ENCODE measurements around the gene DTD2.
"Not testable (repeated sequence)": the region's sequence is repeated elsewhere in the genome, so short reads cannot be mapped to it uniquely, and the experiment has no call there.

DTD2 gene

DNA sequence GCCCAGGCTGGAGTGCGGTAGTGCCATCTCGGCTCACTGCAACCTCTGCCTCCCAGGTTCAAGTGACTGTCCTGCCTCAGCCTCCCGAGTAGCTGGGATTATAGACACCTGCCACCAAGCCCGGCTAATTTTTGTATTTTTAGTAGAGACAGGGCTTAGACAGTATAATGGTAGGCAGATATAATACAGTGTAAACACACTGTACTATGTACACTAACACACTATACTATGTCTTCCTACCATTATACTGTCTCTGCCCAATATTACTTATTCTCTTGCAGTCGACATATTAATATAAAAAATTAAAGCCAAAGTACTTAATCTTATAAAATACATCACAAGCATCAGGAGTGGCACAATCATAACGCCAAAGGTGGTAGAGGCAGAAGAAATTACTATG, 15.0 kb downstream of the DTD2 start:
- in situ Hi-C loops (cut with HindIII; ENCODE audit: low sequenced_read_pairs), result no loop called here

DNA sequence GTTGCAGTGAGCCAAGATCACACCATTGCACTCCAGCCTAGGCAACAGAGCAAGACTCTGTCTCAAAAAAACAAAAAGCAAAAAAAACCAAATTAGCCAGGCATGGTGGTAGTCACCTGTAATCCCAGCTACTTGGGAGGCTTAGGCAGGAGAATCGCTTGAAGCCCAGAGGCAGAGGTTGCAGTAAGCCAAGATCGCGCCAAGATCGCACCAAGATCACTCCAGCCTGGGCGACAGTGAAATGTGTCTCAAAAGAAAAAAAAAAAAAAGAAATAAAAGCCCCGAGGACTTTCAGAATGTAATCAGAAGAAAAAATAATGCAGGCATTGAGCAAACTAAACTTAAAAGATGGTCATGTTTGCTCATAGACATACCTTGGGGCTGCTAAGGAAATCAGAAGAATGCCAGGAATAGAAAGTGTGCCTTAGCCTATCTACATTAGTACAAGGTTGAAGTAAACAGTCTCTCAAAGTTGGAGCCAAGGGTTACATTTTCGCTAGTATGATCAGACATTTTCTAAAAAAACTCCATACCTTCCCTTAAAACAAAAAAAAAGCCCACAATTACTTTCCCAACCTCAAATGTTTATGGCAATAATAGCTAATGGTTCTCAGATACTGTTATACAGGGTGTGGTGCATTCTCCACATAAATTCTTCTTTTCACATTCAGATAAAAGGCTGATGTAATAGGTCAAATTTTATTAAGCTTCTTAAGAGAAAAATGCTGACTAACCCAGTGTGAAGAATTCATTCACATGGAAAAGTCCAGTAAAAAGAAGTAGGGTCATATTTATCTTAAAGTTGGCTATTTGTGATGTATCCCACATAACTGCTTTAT, 15.8 kb downstream of the DTD2 start:
- in situ Hi-C loops (cut with HindIII; ENCODE audit: low sequenced_read_pairs), result no loop called here

DNA sequence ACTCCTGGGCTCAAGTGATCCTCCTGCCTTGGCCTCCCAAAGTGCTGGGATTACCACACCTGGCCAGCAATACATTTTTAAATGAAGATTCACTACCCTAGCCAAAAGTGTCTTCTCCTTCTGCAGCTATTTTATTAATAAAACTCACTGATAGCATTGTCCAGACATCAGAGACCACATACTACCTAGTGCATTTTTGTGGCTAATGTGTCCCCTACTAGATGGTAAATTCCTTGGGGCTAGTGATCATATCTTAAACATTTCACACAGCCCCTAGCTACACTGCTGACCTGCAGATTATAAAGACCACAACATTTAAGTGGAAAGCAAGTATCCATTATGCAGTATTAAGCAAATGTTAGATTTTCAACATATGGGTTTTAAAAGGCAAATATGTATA, 17.0 kb downstream of the DTD2 start:
- in situ Hi-C loops (cut with HindIII; ENCODE audit: low sequenced_read_pairs), result no loop called here

DNA sequence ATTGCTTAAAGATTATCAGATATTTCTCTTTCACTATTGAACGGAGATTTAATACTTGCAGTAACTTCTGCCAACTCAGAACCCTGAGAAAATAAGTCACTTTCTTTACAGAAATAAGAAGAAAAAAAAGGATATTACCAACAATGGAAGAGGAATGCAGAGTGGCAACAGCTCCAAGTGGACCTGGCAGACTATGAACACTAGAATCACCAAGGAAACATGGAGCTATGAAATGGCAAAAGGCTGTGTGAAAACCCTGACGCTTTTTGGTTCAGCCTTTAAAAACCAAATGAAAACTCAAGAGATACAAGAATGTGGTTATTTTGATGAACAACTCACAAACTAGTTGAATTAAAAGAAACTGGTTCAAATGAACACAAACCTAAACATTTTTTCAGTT, 17.7 kb downstream of the DTD2 start:
- in situ Hi-C loops (cut with HindIII; ENCODE audit: low sequenced_read_pairs), result no loop called here

DNA sequence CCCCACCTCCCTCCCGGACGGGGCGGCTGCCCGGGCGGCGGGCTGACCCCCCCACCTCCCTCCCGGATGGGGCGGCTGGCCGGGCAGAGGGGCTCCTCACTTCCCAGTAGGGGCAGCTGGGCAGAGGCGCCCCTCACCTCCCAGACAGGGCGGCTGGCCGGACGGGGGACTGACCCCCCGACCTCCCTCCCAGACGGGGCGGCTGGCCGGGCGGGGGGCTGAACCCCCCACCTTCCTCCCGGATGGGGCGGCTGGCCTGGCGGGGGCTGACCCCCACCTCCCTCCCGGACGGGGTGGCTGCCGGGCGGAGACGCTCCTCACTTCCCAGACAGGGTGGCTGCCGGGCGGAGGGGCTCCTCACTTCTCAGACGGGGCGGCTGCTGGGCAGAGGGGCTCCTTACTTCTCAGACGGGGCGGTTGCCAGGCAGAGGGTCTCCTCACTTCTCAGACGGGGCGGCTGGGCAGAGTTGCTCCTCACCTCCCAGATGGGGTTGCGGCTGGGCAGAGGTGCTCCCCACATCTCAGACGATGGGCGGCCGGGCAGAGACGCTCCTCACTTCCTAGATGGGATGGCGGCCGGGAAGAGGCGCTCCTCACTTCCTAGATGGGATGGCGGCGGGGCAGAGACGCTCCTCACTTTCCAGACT, 20.1 kb downstream of the DTD2 start:
- in situ Hi-C loops (cut with HindIII; ENCODE audit: low sequenced_read_pairs), result not testable (repeated sequence)

DNA sequence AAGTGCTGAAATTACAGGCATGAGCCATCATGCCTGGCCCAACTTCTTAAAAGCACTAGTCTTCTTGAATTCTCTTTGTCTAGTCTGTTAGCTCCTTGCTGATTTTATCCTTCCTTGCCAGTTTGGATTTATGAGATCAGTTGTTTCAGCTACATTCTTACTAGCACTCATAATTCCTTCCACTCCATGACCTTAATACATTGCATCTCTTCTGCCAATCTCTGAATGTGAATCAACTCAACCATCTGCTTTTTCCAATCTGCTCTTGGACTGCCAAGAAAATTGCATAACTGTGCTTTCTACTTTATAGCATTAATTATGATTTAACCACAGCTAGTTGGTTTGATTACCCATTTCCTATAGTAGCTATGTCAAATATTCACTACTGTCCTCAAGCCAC, 22.0 kb downstream of the DTD2 start:
- in situ Hi-C loops (cut with HindIII; ENCODE audit: low sequenced_read_pairs), result no loop called here

DNA sequence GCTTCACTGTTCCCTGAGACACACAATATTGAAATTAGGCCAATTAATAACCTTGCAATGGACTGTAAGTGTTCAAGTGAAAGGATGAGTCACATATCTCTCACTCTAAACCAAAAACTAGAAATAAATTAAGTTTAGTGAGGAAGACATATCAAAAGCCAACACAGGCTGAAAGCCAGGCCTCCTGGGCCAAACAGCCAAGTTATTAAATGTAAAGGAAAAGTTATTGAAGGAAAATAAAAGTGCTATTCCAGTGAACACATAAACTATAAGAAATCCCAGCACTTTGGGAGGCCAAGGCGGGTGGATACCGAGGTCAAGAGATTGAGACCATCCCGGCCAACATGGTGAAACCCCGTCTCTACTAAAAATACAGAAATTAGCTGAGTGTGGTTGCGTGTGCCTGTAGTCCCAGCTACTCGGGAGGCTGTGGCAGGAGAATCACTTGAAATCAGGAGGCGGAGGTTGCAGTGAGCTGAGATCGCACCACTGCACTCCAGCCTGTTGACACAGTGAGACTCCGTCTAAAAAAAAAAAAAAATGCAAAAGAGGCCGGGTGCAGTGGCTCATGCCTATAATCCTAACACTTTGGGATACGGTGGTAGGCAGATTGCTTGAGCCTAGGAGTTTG, 26.6 kb downstream of the DTD2 start:
- in situ Hi-C loops (cut with HindIII; ENCODE audit: low sequenced_read_pairs), result no loop called here

DNA sequence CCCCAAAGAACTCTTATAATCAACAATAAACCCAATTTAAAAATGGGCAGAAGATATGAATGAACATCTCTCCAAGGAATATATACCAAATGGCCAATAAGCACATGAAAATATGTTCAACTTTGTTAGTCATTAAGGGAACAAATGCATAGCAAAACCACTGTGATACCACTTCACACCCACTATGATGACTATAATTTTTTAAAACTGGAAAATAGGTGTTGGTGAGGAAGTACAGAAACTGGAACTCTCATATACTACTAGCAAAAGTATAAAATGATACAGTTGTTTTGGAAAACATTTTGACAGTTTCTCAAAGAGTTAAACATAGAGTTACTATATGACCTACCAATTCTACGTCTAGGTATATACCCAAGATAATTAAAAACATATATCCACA, 27.5 kb downstream of the DTD2 start:
- in situ Hi-C loops (cut with HindIII; ENCODE audit: low sequenced_read_pairs), result no loop called here

DNA sequence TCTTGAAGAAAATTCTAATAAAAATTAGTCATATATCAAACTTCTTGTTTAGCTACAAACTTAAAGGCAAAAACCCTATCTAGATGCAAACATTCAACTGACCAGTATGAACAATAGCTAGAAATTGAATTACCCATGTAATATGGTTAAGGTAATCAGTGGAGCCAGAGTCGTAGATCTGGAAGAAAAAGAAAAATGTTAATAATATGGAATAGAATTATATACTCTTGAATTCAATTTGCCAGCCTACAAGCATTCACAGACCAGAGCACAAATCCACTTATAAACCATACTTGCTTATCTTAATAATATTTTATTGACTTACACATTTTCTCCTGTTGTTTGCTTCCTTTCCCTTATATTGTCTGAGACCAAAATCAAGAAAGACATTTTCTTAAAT, 29.3 kb downstream of the DTD2 start:
- in situ Hi-C loops (cut with HindIII; ENCODE audit: low sequenced_read_pairs), result no loop called here

DNA sequence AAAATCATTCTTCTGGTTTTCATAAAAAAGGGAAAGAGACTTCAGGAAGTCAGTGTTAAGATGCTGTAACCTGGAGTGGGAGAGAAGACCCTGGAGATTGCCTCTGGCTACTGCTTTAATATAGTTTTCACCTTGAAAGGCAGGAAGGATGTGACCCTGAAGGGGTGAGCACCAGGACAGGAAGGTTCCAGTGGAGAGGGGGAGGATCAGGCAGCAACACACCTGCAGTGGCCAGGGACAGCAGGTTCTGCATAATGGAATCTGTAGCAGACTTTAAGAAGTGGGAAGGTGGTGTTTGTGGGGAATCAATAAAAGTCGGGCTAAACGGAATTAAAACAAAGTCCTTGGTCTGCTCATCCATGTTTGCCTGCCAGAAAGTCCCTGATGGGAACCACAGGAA, 30.6 kb downstream of the DTD2 start:
- in situ Hi-C loops (cut with HindIII; ENCODE audit: low sequenced_read_pairs), result no loop called here

DNA sequence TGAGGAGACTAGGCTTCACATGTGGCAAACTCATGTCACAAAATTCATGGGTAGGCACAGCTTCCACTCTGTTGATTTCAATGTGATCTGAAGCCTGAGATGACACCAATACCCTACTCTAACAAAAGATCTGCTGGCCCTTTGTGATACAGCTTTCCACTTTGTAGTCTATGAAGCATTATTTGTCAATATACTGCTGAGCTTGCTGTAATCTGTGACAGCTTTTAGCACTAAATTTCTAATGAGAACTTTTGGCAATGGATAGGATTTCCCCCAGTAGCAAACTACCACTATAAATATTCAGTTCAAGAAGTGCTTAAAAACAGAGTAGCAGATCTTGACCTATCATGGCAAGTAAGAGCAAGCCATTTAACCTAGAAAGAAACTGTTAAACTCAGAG, 31.4 kb downstream of the DTD2 start:
- in situ Hi-C loops (cut with HindIII; ENCODE audit: low sequenced_read_pairs), result no loop called here

DNA sequence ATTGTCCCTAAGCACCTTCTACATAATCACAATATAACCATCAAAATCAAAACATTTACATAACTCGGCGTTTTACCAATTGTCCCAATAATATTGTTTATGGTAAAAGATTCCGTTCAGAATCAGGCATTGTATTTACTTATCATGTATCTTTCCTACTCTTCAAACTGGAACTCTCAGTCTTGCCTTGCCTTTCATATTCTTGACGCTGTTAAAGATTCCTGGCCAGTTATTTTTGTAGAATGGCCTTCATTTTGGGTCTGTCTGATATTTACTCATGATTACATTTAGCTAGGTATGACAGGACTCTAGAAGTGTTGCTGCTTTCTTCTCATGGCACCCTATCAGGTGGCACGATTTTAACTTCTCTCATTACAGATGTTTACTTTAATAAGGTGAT, 36.1 kb downstream of the DTD2 start:
- in situ Hi-C loops (cut with HindIII; ENCODE audit: low sequenced_read_pairs), result no loop called here

DNA sequence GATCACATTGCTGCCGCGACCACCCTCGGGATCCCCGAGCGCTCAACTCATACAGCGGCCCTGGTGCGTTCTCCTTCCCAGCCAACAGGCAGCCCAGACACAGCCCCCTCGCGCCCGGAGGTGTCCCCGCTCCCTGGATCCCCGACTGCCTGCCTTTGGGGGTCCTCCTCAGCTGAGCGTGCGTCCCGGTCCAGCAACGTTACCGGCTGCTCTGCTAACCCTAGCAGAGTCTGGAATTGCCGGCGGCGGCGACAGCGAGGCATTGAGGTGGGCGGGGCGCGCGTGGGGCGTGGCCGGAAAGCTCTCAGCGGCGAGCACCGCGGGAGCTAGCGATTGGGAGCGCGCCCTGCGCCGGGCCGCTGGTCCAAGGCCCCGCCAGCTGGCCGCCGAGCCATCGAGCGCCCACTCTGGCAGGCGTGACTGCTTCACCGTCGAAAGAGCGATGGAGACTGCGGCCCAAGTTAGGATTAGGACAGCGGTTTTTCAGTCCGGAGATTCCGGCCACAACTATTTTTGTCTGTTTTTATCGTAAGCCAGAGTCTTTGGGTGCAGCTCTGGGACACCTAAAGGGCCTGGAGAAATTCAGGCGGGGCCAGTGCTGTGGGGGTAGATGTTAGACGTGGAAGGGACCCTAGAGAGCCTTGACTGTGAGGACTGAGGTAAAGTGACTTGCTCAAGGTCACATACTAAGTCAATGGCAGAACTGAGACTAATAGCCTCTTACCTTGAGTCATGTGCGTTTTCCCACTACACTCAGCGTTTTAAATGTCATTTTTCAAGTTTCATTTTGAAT, 36.8 kb downstream of the DTD2 start, which contains the start of gene HEATR5A:
Gene HEATR5A, minus strand, starts transcription at position 232 of the 793 bp plus-strand sequence. CDS start 17,575 bp downstream, outside the sequence.
- in situ Hi-C loops (cut with HindIII; ENCODE audit: low sequenced_read_pairs), result no loop called here

DNA sequence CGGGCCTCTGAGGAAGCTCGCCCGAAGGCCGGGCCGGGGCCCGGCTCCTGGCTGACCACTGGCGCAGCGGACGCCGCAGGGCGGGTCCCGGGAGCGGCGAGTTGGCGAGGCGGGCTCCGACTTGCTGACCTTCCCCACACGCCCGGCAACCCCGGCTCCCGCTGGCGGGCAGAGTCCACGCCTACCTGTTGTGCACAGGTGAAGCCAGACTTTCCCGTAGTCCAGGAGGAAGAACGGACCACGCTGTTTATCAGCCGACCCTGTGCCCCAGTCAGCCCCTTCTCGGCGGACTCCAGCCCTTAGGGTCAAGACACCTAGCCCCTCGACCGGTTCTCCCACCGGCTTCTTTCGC, 37.4 kb downstream of the DTD2 start:
- in situ Hi-C loops (cut with HindIII; ENCODE audit: low sequenced_read_pairs), result no loop called here

DNA sequence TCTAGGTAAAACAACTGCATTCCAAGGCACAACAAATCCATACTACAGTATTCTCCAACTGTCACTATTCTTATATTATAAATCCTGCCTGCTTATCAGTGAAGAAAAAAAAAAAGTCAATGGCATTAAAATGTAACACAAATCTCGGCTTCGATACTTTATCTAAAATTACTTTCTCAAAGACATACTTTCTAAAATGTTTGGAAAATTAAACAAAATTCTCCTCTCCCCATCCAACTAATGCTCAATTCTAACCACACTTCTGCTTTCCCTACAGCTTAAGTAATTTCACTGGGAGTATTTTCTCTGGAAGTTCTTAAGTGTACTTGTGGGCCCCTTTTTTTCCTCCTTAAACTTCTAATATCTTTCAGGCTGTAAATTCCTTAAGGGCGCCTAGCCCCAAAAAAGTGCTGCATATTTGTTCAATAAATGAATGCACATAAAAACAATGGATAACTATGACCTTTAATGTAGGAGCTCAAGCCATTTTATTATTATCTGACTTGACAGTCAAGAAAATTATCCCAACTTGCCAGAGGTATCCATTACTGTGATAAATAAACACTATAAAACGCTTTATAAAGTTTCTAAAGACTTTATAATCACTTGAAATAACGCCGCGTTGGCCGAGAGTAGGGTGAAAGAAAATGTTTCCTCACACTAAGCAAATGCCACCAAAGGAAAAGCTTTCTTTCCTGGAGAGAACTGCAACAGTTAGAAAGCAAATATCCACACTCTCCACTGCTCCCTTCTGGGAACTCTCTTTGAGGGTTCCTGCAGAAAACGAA, 37.9 kb downstream of the DTD2 start:
- in situ Hi-C loops (cut with HindIII; ENCODE audit: low sequenced_read_pairs), result no loop called here

DNA sequence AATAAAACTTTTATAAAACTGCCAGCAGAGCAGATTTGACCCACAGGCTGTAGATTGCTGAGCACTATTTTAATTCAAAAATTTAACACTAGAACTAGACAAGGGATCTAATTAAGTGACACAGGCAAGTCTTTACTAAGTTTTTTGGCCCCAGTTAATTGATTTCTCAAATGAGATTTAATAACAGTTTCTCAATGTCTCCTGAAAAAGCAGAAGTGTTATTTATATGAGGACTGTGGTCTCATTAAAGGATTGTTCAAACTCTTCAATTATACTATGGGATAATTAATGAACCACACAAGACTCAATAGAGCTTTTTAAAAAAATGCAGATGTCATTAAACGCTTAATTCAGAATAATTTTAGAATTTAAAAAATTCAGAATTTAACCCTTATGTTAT, 38.9 kb downstream of the DTD2 start:
- in situ Hi-C loops (cut with HindIII; ENCODE audit: low sequenced_read_pairs), result no loop called here

DNA sequence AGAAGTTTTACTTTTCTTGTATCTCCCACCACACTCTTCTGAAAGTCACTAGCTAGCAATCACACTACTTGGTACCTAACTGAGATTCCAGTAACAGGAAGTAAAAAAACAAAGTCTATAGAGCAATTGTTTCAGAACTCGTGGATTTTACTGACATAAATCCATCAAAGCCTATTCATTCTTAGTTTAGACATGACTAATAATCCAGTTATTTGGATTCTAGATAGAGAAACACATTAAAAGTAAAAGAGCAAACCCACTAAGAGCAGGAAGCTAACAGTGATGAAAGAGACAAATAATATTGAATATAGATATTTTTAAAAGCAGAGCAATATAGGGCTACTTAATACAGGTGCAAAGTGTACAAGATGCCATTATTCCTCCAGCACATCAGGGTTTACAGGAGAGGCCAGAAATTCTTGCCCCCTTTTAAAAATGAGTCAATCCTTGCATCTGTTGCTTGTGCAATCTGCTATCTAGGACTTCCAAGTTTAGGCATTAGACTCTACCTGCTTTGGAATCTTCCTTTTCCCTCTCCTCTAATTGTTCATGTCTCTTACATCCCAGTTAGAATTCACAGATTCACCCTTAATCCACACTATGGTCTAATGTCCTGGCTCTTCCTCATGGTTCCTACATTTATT, 43.0 kb downstream of the DTD2 start:
- in situ Hi-C loops (cut with HindIII; ENCODE audit: low sequenced_read_pairs), result no loop called here

DNA sequence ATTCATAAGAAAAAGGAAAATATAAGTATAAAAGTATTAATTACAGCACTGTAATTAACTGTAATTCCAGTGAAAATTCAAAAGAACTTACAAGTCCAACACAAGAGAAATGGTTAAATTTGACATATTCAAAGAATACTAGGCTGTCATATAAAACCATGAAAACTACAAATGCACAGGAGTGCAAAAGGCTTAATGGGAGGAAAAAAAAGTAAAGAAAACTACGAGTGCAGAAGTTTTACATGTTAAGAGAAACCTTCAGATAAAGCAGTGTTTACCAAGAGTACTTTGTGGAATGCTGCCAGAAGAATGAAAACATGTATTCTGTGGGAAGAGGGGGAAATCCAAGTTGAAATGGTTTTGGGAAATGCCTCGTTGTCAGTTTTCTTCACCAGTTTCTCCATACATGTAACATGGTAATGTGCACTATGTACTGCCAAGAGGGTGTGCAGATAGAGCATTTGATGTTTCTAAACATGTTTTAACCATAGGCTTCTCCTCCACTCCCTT, 46.0 kb downstream of the DTD2 start:
- in situ Hi-C loops (cut with HindIII; ENCODE audit: low sequenced_read_pairs), result no loop called here

DNA sequence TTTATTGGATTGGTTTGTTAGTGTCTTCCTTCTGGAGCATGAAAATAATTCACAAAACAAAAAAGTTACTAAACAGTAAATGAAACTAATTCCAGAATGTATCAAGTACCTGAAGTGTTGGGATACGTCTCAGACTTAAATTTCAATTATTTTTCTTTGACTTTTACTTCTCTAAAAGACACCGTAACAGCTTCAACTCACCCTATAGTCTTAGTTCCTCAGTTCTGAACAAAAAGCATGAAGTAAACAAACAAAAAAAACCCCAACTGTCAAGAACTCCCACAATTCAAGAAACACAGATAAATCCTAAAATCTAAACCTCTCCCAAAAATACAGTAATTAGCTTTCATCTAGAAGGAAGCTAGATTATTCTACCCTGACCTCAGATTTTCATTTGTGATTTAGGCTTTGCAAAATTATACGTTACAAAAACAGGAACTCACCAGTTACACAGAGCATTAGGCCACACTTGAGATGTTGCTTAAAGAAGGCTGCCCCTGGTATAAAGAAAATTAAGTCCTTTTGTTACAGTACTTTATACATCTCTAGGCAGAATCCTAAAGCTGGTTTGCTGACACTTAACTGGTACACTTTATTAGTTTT, 47.2 kb downstream of the DTD2 start:
- in situ Hi-C loops (cut with HindIII; ENCODE audit: low sequenced_read_pairs), result no loop called here
